HepG2 (cell line): Measurements from ENCODE around the gene UBE2H. TPM values are rescaled to one million over a fixed set of nuclear protein-coding genes. Genes with fewer than 3 reads are reported as not detected.

Source experiments
- CREBL2 ChIP-seq: sonication (generic); formaldehyde crosslinking; IDR thresholded peaks from 2 replicates; pipeline ENCODE4 v1.8.1; 2023; ENCODE audit warnings: missing genetic modification reagents, mild to moderate bottlenecking, borderline replicate concordance
- CREM ChIP-seq, 2 experiments: sonication (generic) in 1 of 2; formaldehyde crosslinking in 1 of 2; IDR thresholded peaks; 2 replicates each; pipeline versions ENCODE4 v1.4.0 to v1.6.1; 2016 to 2020; ENCODE audit warnings: antibody characterized with exemption in 1 of 2, mild to moderate bottlenecking in 1 of 2, missing genetic modification reagents in 1 of 2
- GATAD1 ChIP-seq: IDR thresholded peaks from 2 replicates; pipeline ENCODE4 v1.6.1; 2016; ENCODE audit warnings: missing genetic modification reagents, missing compliant biosample characterization
- HDAC2 ChIP-seq: sonication (generic); formaldehyde crosslinking; IDR thresholded peaks from 2 replicates; pipeline ENCODE4 v1.4.0; 2020; ENCODE audit warnings: missing genetic modification reagents
- HNRNPUL1 ChIP-seq: fragments of 200-400 bp; formaldehyde crosslinking; IDR thresholded peaks from 2 replicates; pipeline ENCODE4 v1.6.1; 2017; ENCODE audit warnings: low read depth, mild to moderate bottlenecking, low read length, moderate library complexity
- IKZF5 ChIP-seq: IDR thresholded peaks from 2 replicates; pipeline ENCODE4 v1.6.1; 2018; ENCODE audit warnings: missing genetic modification reagents, mild to moderate bottlenecking, missing compliant biosample characterization
- KAT8 ChIP-seq: IDR thresholded peaks from 2 replicates; pipeline ENCODE4 v1.6.1; 2016; ENCODE audit warnings: missing genetic modification reagents, missing compliant biosample characterization
- KDM5B ChIP-seq: sonication (generic); formaldehyde crosslinking; IDR thresholded peaks from 2 replicates; pipeline ENCODE4 v1.4.0; 2020; ENCODE audit warnings: missing genetic modification reagents, mild to moderate bottlenecking, borderline replicate concordance
- THAP8 ChIP-seq: sonication (generic); formaldehyde crosslinking; IDR thresholded peaks from 2 replicates; pipeline ENCODE4 v1.5.1; 2020; ENCODE audit warnings: missing genetic modification reagents, mild to moderate bottlenecking, borderline replicate concordance
- ZBTB40 ChIP-seq, 2 experiments: fragments of 450-650 bp in 1 of 2; sonication (generic) in 1 of 2; formaldehyde crosslinking in 1 of 2; IDR thresholded peaks; 2 replicates each; pipeline versions ENCODE4 v1.6.1 to v1.8.0; 2016 to 2022; ENCODE audit warnings: antibody characterized with exemption in 1 of 2, mild to moderate bottlenecking in 1 of 2, missing genetic modification reagents in 1 of 2
- ZGPAT ChIP-seq: IDR thresholded peaks from 2 replicates; pipeline ENCODE4 v1.6.1; 2016; ENCODE audit warnings: mild to moderate bottlenecking
- ZMAT5 ChIP-seq: sonication (generic); formaldehyde crosslinking; IDR thresholded peaks from 2 replicates; pipeline ENCODE4 v1.5.0; 2020; ENCODE audit warnings: mild to moderate bottlenecking, low read depth, missing genetic modification reagents, borderline replicate concordance
- ZNF17 ChIP-seq: sonication (generic); formaldehyde crosslinking; IDR thresholded peaks from 2 replicates; pipeline ENCODE4 v1.5.0; 2020; ENCODE audit warnings: mild to moderate bottlenecking, missing genetic modification reagents
- ZNF670 ChIP-seq: sonication (generic); formaldehyde crosslinking; IDR thresholded peaks from 2 replicates; pipeline ENCODE4 v1.8.0; 2022; ENCODE audit warnings: mild to moderate bottlenecking, missing genetic modification reagents, borderline replicate concordance
- polyA plus RNA-seq, 8 experiments: library from polyadenylated mRNA; depleted of rRNA in 3 of 8; stranded (reverse) in 7 of 8; unstranded in 1 of 8; fragments of >200 nt; fragmentation: Illumina TruSeq in 4 of 8; extraction: Trizol in 4 of 8; gene quantifications; 2 replicates each; pipeline versions ENCODE4 v1.2.1 to v1.2.3, GENCODE V29; 2011 to 2016; ENCODE audit warnings: low read depth in 4 of 8, missing spikeins in 1 of 8, mixed read lengths in 1 of 8; ENCODE audit not compliant: insufficient read depth in 1 of 8
- total RNA-seq, 5 experiments: library from RNA; depleted of rRNA; stranded (reverse); fragments of >200 nt; fragmentation: Illumina TruSeq; extraction: Trizol; gene quantifications; 2 replicates each; pipeline ENCODE4 v1.2.3, GENCODE V29; 2016; ENCODE audit warnings: low read depth in 1 of 5

Gene UBE2H
- total and polyA plus RNA-seq, 2 of the 13 experiments (the other 11 are each of a cell fraction or from before 2014, with no cell fraction given), result 15.5 to 40.1 TPM

- TF ChIP-seq ZBTB40 (IDR thresholded peaks at IDR 0.05) (no peak), ZBTB40 (CRISPR knock-in tag; IDR thresholded peaks at IDR 0.05) (no peak), GATAD1 (CRISPR knock-in tag) (no peak), CREM (IDR thresholded peaks at IDR 0.05) (0 out of 2 replicates have a peak, but pooled peaks have one; percentile 14), CREM (CRISPR knock-in tag; IDR thresholded peaks at IDR 0.05) (no peak), KAT8 (CRISPR knock-in tag) (no peak), KDM5B (CRISPR knock-in tag) (no peak), THAP8 (CRISPR knock-in tag) (no peak), IKZF5 (CRISPR knock-in tag) (no peak), ZGPAT (CRISPR knock-in tag) (no peak; the same call in none of the 2 replicates), HDAC2 (CRISPR knock-in tag) (no peak), HNRNPUL1 (no peak), ZMAT5 (no peak), CREBL2 (no peak), ZNF670 (no peak), ZNF17 (CRISPR knock-in tag) (no peak)
Observed at GRCh38 chr7:129949292-129950133, 3.2 kb downstream of the UBE2H start (continued).
